ENCODE data around the gene FLT1. TPM values are rescaled to one million over a fixed set of nuclear protein-coding genes. Genes with fewer than 3 reads are reported as not detected.

FLT1 gene
- polyA plus RNA-seq, 2 of the 4 experiments (the other 2 are of a cell fraction), result not detected

DNA sequence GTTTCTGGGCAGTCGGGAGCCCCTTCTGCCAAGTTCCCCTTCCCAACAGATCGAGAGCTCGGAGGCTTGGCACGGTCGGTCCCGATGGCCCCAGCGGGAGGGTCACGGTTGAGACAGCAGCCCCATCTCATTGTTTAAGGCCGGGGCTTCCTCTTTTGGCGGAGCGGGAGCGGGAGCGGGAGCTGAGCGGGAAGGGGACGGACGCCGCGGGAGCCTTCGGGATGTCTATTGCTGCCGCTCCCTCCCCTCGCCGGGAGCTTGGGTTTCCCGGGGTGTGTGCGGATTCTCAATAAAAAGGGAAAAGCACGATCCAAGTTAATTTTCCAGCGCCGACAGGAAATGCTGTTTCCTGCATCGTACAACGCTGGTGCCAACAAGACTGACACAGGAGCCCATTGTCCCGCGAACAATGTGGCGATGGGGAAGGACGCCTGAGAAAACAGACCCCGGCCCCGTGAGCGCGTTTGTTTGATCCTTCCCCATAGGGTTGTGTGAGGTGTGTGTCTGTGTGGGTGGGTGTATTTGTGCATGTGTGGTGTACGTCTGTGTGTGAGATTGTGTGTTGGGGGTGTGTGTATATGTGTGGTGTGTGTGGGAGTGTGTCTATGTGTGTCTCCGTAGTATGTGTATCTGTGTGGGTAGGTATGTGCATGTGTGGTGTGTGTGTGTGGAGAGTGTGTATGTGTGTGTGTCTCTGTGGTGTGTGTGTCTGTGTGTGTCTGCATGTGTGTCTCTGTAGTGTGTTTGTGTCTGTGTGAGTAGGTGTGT, 36.3 kb upstream of the FLT1 start:
- FAIRE-seq (no peak), ATAC-seq (peak in 1 of 2 experiments; percentile 40; a peak in 3 of 6 replicates), DNase-seq (ENCODE audit: low read depth in 1 of 2, low spot score in 1 of 2) (no peak)
- H3K4me3 ChIP-seq, result no peak overlapping the region
- TF ChIP-seq ELK1 (IDR thresholded peaks at IDR 0.05; ENCODE audit: low read depth, low read length) (no peak), KDM1A (IDR thresholded peaks at IDR 0.05; ENCODE audit: low read depth) (no peak), NR3C1 (IDR thresholded peaks at IDR 0.05) (no peak), HES2 (IDR thresholded peaks at IDR 0.05) (no peak), RCOR1 (IDR thresholded peaks at IDR 0.05; ENCODE audit: low read depth, low read length) (no peak), ZFP36 (IDR thresholded peaks at IDR 0.05; ENCODE audit: borderline replicate concordance, partially characterized antibody) (no peak), RFX5 (IDR thresholded peaks at IDR 0.05) (no peak), MAZ (IDR thresholded peaks at IDR 0.05; ENCODE audit: borderline replicate concordance, low read depth, low read length) (no peak), FOSB (CRISPR knock-in tag; IDR thresholded peaks at IDR 0.05) (no peak), RARB (CRISPR knock-in tag; IDR thresholded peaks at IDR 0.05) (no peak), ZC3H11A (IDR thresholded peaks at IDR 0.05) (no peak), CBX8 (IDR thresholded peaks at IDR 0.05) (no peak), CEBPB (IDR thresholded peaks at IDR 0.05) (no peak)
- TF ChIP-seq, protein P1, sequence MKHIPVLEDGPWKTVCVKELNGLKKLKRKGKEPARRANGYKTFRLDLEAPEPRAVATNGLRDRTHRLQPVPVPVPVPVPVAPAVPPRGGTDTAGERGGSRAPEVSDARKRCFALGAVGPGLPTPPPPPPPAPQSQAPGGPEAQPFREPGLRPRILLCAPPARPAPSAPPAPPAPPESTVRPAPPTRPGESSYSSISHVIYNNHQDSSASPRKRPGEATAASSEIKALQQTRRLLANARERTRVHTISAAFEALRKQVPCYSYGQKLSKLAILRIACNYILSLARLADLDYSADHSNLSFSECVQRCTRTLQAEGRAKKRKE (CRISPR knock-in tag; IDR thresholded peaks at IDR 0.05; ENCODE audit: low read depth), result no peak
- no peak overlapping the region for H3K27ac ChIP-seq
- POLR2A ChIA-PET, result no interaction called here
- CTCF ChIA-PET, result interaction anchor here (0.9 kb wide), 1 partner anchor 23 kb away, joined by 3 read pairs; no protein-coding TSS in a partner anchor
- peak overlapping the region; percentile 82 for H3K4me2 ChIP-seq
- H3K9me3 ChIP-seq, result no peaks in the 10 kb centered on the region
- WGBS (ENCODE audit: missing lambda C conversion rate), result 7% methylated on average over 19 of the region's 39 CpGs
- 0 out of 3 replicates have a peak, but pooled peaks cover 5% of the 10 kb centered on the region for H3K4me1 ChIP-seq

GRCh38 chr13:28530729-28531076, 35.8 kb upstream of the FLT1 start:
- Histone ChIP-seq H3K4me1 (0 out of 3 replicates have a peak, but pooled peaks cover 5% of the 10 kb centered on the region), H3K27ac (no peak overlapping the region), H3K9me3 (no peaks in the 10 kb centered on the region), H3K4me2 (peak overlapping the region; percentile 82), H3K4me3 (no peak overlapping the region)
- no peak for FAIRE-seq
- ChIA-PET CTCF (interaction anchor here (0.9 kb wide), 1 partner anchor 24 kb away, joined by 3 read pairs; no protein-coding TSS in a partner anchor), POLR2A (no interaction called here)
- peak in 1 of 2 experiments; percentile 49; a peak in 3 of 6 replicates for ATAC-seq
- 48% methylated on average over 3 of the region's 3 CpGs for WGBS (ENCODE audit: missing lambda C conversion rate)
- no peak for DNase-seq (ENCODE audit: low read depth in 1 of 2, low spot score in 1 of 2)
- TF ChIP-seq HEYL (CRISPR knock-in tag; IDR thresholded peaks at IDR 0.05) (no peak), USF2 (IDR thresholded peaks at IDR 0.05) (no peak), SMC3 (IDR thresholded peaks at IDR 0.05) (no peak), KDM5A (IDR thresholded peaks at IDR 0.05) (no peak)

GRCh38 chr13:28529836-28530235, 34.9 kb upstream of the FLT1 start:
- no peak for FAIRE-seq
- ChIA-PET CTCF (interaction anchor here (2.1 kb wide), 1 partner anchor 106 kb away, joined by 6 read pairs; no protein-coding TSS in a partner anchor), POLR2A (no interaction called here)
- Histone ChIP-seq H3K27ac (no peak overlapping the region), H3K4me3 (no peak overlapping the region), H3K4me2 (no peak overlapping the region), H3K4me1 (0 out of 3 replicates have a peak, but pooled peaks cover 5% of the 10 kb centered on the region), H3K9me3 (no peaks in the 10 kb centered on the region)
- DNase-seq (ENCODE audit: low read depth in 1 of 2, low spot score in 1 of 2), result no peak
- WGBS (ENCODE audit: missing lambda C conversion rate), result 20% methylated on average over 1 of the region's 1 CpG
- ATAC-seq, result no peak
- TF ChIP-seq JUN (IDR thresholded peaks at IDR 0.05) (no peak), HOXB13 (CRISPR knock-in tag; IDR thresholded peaks at IDR 0.05; ENCODE audit: low read depth) (no peak), MAZ (IDR thresholded peaks at IDR 0.05; ENCODE audit: borderline replicate concordance, low read depth, low read length) (no peak), CEBPB (IDR thresholded peaks at IDR 0.05) (no peak), MAX (IDR thresholded peaks at IDR 0.05) (no peak), BCL3 (IDR thresholded peaks at IDR 0.05) (no peak), BHLHE40 (IDR thresholded peaks at IDR 0.05; ENCODE audit: low read depth, low read length) (no peak), RARB (CRISPR knock-in tag; IDR thresholded peaks at IDR 0.05) (no peak)
- TF ChIP-seq, protein P1 (CRISPR knock-in tag; IDR thresholded peaks at IDR 0.05; ENCODE audit: low read depth), result no peak

All from A549 (cell line).